GM18907 (cell line): Measurements from ENCODE around the gene SMIM1.

Source experiments
- ATAC-seq: cut with Tn5 transposase; IDR thresholded peaks from one replicate; pipeline ENCODE4 v1.9.1; 2021; ENCODE audit warnings: mild to moderate bottlenecking, moderate library complexity; ENCODE audit not compliant: unreplicated experiment

Gene SMIM1

DNA sequence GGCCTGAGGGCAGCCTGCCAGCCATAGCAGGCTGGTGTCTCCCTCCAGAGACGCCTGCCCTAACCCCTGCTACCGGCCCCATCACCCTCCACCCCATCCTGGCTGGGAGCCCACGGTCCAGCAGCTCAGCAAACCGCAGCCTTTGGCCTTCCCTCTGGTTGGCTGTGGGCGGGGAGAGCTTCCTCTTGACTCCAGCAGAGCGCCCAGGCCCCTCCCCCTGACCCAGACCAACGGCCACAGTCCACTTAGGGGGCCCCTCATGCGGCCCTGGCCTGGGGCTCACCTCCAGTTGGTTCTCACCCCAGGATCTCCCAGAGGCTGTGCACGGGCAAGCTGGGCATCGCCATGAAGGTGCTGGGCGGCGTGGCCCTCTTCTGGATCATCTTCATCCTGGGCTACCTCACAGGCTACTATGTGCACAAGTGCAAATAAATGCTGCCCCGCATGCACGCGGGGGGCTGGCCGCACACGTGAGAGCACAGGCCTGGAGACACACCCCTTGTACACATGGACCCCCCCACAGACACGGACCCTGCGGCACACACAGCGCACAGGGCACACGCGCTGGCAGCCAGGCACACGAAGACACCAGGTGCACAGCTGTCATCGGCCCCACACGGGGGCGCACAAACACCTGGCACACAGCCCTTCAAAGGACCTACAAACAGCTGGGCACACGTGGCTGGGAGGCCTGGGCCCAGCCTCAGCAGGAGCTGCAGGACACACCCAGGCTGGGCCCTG is 3.1 kb downstream of the SMIM1 start:
- no peak for ATAC-seq

- no peak for ATAC-seq
Observed at GRCh38 chr1:3776231-3776961, 3.8 kb downstream of the SMIM1 start.

GRCh38 chr1:3777078-3777547 is 4.6 kb downstream of the SMIM1 start:
- ATAC-seq: no peak

DNA sequence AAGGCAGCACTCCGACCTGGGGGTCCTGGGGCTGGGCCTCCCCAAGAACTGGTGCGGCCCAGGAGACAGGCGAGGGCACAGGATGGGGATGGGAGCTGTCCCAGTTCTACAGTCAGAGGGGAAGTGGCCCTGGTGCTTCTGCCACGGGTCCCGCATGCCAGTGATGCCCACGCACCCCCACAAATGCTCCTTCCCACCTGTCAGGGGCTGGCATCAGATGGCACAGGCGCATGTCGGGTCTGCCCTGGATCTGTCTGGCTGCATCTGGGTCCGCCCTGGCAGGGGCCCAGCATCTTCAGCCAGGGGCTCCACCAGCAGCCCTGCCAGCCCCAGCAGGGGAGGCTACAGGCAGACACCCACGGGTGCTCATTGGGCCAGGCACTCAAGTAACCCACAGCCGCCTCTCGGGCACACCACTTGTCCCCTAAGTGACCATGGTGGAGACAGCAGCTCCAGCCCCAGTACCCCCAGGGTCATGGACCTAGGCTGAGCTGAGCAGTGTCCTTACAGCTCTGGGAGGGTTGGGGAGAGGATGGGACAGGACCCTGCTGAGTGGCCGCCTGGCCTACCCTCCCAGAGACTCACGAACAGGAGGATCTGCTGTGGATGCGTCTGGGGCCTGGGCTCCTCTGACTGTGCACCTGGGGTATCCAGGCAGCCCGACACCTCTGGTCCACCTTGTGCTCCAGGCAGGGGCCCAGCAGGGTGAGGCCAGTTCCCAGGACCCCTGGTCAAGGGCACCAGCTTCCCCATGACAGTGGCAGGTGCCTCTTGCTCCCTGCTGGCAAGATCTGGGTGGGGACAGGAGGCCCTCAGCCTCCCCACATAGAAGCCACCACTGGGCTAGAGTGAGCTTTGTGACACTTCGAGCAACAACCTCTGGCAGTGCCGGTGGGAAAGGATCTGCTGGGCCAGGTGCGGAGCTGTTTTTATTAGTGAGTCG is 5.4 kb downstream of the SMIM1 start:
- no peak for ATAC-seq

DNA sequence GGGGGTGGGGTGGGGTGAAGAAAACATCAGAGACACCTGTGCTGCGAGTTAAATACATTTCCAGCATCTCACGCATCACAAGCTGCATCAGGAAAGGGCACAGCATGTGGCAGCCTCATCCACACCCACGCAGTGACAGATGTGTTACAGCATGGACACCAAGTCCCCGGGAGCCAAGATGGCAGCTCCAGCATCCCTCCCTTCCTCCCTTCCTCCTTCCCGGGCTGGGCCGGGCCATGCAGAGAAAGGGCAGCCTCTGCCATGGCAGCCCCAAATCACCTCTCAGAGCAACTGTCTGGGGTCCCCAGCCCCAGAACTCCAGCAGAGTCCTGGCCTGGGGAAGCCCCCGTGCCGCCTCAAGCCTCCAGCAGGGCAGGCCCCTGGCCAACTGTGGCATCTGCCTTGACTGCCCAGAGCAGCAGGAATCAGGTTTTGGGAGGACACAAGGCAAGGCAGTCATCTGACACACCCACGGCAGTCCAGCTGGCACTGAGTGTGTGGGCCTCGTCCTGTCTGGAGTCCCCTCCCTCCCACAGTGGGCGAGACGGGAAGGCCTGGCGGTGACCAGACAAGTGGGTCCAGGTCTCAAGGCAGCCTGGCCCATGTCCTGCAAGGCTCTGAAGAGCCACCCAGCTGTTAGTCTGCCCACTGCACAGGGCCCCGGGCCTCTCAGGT is 6.2 kb downstream of the SMIM1 start:
- no peak for ATAC-seq

DNA sequence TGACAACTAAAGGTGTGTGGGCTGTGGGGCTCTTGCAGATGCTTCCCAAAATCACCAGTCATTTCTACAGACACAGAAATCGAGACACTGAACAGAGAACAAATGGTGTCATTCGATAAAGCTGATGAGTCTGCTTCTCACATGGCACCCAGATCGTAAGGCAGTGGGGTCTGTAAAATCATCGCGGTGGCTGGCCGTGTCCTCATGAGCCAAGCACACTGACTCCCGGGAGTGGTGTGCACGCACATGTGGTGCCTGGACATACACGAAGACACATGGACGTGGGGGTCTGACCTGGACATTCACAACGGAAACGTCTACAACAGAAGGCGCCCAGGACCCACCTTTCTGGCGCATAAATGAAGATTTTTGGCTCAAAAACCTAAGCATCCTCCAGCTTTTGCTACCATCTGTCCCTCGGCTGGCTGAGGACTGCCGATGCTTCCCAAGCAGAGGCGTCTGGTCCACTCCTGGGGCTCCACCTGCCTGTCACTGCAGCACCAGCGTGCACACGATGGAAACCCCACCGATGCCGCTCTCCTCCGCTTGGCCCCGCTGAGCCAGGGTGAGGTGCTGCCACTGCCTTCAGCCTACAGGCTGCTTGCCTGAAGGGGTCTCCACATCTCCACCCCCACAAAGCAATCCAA is 6.8 kb downstream of the SMIM1 start:
- ATAC-seq: no peak

- ATAC-seq: no peak
Observed at GRCh38 chr1:3779912-3780416, 7.4 kb downstream of the SMIM1 start.

- ATAC-seq: no peak
Observed at GRCh38 chr1:3780901-3781300, 8.4 kb downstream of the SMIM1 start.

GRCh38 chr1:3783651-3784474 is 11.3 kb downstream of the SMIM1 start:
- no peak for ATAC-seq

GRCh38 chr1:3785045-3785444 is 12.5 kb downstream of the SMIM1 start:
- no peak for ATAC-seq

DNA sequence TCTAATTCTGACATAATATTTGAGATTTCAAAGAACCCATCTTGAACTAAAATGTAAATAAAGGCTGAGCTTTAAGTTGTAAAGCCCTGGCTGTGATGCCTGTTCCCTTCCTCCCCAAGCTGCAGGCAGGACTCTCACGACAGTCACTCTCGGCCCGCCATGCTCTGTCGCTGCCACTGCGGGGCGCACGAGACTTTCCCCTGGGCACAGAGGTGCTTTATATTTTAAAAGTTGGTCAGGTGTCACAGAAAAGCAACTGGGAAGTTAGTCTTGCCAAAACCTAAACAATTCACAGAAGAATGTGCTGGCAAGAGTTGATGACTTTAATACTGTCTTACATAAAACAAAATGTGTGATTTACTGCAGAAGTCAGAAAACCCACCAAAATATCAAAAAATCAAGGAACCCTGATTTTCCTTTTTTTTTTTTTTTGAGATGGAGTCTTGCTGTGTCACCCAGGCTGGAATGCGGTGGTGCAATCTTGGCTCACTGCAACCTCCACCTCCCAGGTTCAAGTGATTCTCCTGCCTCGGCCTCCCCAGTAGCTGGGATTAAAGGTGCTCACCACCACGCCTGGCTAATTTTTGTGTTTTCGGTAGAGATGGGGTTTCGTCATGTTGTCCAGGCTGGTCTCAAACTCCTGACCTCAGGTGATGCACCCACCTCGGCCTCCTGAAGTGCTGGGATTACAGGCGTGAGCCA is 13.1 kb downstream of the SMIM1 start:
- ATAC-seq: no peak

- no peak for ATAC-seq
Observed at GRCh38 chr1:3786468-3787348, 14.2 kb downstream of the SMIM1 start.

- no peak for ATAC-seq
Observed at GRCh38 chr1:3787349-3787715, 14.8 kb downstream of the SMIM1 start.

DNA sequence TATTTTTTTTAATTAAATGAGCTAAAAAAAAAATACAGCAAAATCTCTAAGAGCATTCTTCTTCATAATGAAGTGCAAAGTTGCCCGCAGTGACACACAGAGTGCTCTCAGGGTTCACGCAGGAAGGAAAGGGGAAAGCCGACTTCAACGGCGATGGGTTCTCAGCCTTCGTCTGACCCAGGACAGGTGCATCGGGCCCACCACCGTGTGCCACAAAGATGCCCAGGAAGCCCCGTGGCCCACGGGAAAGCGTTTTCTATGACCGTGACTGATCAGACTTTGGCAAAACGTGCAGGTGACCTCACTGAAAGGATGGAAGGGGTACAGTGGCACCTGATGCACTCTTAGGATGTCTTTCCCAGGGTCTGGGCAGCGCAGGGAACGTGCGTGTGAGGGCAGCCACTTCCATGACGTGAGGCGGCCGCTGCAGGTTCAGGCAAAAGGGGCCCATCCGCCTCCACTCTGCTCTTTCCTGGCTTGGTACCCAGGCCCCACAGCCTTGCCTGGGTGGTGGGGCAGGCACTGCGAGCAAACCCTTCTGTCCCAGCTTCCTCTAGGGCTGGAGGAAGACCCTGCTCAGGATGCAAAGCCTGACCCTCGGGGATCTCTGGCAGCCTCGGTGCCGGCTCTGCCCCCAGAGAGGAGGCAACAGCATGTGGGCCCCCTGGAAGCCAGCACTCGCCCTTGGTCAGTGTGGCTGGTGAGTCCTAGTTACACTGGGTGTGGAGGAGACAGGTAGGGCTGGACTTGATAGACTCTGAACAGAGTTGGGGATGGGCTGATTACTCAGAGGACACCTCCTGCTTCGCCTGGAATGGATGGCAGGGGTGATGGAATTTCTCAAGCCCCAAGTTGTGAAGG is 15.4 kb downstream of the SMIM1 start:
- no peak for ATAC-seq

- no peak for ATAC-seq
Observed at GRCh38 chr1:3788756-3789420, 16.3 kb downstream of the SMIM1 start.
